Measurements from ENCODE around the gene GRID1.

Gene GRID1

DNA sequence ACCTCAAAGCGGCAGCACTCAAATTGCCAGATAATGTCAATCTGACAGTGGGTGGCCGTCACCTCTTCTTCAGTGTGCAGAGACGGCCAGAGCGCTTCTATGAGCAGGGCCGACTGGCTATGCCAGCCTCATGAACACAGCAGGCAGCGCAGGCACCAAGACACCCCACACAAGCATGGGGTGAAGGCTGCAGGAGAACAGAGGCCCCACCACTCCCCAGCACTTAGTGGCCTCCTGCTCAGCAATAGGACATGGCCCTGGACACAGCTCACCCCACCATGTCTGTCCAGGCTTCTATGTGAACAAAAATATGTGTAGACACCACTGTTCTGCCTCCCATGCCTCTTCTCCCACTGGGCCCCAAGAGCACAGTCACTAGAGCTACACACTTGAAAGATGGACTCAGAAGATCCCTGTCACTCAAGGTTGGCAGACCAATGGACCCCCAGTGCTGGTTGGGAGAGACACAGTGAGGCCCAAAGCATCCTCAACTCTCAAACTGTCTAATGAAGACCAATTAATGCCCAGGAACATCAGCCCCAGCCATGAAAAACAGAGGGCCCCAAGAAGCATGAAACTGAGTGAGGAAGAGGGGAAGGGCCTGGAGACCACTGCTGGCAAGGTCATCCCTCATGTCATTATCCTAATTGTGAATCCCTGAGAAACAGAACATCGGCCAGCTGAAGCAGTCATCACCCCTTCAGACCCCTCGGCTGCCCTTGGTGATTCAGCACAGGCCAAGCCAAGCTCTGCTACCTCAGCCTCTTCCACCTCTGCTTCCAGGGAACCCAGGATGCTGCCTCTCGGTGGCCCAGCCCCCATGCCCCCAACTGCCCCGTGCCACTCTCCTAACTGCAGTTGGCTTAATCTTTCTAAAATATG is 77.7 kb downstream of the GRID1 start:
- no peak for DNase-seq

DNA sequence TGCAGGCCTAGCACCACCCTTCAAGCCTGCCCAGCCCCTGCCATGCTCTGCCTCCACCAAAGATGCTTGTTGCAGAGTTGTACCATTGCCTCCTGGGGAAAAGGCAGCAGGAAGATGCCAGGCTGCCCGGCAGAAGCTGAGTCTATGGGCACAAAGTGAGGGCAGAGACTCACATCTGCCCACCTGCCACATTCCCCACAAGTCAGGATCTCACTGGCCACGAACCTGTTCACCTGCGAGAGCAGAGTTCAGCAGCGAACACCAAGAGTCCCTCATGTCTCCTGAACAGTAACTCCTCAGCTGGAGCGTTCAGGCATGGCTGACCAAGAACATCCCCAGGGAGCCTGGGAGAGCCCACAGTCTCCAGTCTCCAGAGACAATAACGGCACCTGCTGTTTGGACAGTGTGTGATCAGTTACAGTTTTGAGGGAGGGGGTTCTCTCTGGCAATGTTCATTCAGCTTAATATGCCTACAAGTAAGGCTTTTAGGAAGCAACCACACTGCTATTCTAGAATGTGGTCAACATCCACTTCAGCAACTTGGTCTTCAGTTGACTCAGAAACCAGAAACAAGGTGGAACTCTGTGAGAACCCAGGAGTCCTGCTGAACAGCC is 78.5 kb downstream of the GRID1 start:
- DNase-seq, result no peak

DNA sequence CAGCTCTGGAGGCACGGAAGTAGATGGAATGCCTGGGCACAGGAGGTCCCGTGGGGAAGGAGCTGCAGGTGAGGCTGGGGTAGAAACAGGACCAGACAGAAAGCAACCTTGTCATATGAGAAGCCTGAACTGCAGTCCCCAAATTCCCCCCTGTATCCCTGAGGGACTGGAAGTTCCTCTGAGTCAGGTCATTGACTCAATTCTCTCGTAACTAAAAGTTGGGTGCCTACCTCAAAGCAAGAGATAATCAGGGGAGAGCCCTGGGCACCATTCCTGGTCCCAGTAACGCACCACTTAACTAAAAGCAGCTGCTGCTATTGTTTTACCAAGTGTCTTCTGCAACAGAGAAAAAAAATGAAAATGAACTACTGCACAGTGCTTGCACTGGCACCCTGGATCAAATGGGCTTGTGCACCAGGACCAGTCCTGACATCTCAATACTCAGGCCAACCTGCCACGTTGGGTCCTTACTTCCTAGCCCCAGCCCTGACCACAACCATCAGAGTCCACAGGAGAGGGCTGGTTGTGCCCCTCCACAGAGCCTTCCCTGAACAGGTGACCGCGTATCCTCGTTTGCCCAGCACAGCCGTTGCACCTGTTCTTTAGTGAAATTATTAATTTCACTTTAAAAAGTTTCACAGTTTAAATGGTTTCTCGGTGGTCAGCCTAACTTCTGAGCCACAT is 79.3 kb downstream of the GRID1 start:
- DNase-seq, result no peak

DNA sequence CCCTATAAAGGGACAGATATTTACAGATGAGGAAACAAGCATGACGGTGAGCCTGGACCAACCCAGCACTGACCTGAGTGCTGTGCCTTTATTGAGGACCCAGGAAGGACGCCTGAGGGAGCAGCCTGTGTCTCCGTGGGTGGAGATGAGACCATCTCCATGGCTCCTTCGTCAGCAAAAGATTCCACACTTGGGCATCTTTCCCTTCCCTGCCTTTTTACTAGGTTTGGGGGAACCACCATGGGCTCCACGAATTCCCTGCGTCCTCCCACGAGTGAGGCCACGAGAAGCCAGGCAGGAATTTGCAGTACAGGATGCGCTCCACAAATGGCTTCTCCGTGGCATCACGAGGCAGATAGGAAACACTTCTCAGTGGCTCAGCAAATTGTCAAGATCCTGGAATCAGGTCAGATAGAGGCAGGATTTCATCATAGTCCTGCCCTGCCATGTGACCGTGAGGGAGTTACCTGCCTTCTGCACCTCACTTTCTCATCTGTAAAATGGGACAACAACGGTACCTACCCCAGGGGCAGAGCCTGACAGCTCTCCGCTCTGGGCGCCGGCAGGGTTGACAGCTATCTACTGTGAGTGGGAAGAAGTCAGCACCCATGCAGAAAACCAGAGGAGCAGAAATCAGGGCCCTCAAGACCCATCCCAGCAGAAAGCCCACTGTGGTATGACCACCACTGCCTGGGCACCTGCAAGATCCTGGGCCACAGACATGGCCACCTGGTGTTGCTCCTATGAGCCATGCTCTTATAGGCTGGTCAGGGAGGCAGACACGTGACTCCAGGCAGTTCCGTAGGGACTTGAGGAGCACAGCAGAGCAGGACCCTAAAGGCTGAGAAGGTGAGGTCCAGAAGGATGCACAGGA is 80.1 kb downstream of the GRID1 start:
- DNase-seq, result no peak

DNA sequence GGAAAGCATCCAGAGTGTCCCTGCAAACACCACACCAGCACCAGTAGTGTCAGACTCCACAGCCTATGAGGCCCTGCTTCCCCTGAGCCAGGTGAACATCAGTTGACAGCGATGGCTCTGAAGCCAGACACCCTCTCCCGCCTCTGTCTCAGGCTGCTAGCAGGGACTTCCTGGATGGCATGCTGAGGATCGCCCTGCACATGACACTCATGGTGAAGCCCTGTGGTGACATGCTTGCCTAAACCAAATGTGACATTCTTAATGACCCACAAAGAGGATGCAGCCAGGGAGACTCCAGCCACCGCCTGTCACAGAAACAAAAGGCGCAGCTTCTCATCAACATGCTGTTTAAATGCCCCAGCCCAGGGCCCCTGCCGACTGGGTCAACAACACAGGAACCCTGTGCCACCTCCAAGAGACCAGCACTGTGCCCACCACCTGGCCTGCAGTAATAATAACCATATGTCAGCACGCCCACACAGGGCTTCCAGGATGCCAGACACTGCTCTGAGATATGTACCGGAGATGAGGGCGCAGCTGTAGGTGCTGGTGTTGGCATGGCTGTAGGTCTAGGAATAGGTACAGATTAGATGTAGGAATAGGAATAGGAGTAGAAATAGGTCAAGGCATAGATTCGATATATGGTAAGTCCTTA is 81.3 kb downstream of the GRID1 start:
- no peak for DNase-seq

DNA sequence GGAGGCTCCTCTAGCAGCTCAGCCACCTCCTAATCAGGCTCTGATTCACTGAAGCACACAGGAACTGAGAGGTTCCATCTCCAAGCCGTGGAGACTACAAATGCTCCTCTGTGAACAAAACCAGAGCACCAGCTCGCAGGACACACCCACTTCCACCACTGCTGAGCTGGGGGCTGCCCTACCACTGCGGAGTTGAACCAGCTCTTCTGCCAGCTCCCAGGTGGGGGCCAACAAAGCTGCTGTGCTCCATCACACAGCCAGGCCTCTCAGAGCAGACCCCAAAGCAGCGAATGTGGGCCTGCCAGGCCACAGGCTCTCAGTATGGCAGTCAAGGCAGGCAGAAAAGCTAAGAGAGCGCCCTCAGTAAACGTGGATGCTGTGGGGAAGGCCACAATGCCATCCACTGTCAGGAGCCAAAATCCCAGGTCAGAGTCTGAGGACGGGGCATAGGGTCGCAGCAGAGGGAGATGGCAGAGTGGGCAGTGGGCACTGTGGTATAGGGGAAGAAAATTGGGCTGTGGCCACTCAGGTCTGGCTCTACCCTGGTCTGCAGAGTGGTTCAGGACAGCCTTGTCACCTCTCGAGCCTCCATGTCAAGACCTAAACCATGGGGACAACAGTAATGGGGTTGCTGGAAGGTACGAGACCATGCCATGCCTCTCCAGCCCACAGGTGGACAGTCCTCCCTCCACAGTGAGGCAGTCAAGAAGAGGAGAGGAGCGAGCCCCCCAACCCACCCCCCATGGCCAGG is 82.1 kb downstream of the GRID1 start:
- no peak for DNase-seq

DNA sequence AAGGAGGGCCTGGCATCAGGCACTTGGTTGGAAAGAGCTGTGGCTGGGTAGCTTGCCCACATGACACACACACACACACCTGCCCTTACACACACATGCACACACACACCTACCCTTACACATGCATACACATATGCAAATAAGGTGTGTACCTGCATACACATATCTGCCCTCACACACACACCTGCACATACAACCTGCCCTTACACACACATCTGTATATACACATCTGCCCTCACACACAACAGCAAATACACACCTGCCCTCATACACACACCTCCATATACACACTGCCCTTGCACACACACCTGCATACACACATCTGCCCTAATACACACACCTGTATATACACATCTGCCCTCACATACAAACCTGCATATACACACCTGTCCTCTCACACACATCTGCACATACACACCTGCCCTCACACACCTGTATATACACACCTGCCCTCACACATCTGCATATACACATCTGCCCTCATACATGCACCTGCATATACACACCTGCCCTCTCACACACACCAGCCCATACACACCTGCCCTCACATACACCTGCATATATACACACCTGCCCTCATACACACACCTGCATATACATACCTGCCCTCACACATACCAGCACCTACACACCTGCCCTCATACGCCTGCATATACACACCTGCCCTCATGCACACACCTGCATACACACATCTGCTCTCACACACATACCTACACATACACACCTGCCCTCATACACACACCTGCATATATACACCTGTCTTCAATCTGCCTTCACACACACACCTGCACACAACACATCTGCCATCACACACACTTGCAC is 82.9 kb downstream of the GRID1 start:
- DNase-seq, result no peak

DNA sequence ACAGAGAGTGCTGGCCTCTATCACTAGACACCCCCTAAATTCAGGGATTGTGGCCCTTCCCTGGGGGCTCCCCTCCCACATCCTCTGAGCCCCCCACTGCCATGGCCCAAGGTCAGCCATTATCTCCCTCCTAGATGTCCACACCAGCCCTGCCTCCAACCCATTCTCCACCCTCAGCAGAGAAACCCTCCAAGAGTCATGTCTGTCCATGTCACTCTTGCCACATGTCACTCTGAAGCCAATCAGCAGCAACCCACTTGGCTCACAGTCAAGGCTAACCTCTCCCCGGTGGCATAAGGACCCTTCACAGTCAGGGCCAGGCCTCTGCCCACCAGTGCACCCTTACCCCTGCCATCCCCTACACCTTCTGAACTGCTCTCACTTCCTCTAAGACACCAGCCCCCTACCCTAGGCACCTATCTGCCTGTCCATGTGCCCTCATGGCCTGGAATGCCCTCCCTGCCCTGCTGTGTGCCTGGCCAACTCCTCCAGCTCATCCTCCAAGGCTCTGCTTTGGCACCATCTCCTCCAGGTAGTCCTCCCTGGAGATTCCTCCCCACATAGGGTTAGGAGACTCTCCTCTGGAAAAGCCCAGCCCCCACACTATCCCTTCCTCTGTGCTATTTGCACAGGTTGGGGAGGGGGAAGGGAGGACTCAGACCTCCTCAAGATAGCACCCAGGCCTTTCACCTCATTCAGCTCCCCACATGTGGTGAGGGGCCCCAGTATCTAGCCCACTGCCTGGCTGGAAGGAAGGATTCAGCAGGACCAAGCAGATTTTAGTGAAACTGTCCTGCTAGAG is 83.7 kb downstream of the GRID1 start:
- DNase-seq, result no peak

DNA sequence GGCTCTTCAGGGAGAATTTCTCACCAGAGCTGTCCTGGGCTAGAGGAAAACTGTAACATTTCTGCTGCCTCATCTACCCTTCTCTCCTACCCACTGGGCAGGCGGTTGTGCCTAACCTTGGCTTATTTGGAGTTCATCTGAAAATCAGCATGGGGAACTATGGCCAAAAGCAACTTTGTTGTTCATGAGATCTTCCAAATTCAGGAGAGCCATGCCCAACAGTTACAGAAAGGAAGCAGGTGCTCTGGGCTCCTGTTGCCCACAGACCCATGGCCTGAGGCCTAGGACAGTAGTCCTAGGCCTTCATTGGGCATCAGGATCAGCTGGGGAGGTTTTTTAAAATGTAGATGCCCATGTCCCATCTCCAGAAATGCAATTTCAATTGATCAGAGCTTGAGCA is 85.2 kb downstream of the GRID1 start:
- DNase-seq, result no peak

DNA sequence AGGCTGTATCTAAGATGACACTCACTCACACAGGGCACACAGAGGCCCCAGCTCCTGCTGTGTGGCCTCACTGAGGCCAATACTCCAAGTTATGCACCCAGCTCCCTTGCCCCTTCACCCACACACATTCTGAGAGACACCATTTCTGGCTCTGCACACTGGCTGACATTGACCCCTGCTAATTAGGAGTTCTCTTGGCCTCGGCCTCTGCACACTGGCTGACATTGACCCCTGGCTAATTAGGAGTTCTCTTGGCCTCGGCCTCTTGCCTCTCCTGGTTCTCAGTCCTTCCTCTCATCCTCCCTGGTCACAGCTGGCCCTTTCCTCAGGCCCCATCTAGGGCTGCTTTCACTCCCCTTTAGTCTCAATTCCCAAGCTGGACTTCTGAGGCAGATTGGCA is 97.3 kb downstream of the GRID1 start:
- no peak for DNase-seq

DNA sequence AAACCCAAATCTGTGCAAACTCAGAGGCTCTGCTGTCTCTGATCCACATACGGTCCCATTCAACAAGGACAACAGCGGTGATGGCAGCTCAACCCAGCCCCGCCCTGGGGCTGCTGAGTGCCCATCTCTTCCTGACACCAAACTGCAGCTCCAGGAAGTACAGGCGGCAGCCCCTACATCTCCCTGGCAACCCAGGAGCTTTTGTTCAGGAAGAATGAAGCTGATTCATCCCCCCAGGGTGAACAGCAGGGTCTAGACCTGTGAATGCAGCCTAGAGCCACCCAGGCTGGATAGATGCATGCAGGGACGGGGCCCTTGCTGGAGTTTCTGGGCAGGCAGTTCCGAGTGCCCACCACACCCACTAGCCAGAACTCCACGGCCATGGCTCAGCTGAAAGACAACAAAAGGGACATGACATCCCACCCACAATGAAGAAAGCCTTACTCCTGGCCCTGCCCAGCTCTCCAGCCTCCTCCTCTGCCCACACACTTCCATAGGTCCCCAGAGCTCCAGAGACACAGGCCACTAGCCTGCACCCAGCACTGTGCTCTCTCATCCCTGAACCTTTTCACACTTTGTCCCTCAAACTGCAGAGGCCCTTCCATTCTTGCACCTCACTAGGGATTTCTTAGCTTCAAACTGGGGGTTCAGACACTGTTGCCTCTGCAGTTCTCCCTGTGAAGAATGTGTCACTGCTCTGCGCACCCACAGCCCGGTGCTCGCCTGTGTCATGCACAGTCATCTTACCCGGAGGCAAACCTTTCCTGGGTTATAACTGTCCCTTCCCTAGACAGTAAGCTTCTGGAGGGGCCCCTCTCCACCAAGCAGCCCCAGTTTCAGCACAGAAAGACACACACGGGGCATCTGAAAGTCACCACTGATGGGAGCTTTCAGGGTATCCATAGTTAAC is 99.1 kb downstream of the GRID1 start:
- no peak for DNase-seq

DNA sequence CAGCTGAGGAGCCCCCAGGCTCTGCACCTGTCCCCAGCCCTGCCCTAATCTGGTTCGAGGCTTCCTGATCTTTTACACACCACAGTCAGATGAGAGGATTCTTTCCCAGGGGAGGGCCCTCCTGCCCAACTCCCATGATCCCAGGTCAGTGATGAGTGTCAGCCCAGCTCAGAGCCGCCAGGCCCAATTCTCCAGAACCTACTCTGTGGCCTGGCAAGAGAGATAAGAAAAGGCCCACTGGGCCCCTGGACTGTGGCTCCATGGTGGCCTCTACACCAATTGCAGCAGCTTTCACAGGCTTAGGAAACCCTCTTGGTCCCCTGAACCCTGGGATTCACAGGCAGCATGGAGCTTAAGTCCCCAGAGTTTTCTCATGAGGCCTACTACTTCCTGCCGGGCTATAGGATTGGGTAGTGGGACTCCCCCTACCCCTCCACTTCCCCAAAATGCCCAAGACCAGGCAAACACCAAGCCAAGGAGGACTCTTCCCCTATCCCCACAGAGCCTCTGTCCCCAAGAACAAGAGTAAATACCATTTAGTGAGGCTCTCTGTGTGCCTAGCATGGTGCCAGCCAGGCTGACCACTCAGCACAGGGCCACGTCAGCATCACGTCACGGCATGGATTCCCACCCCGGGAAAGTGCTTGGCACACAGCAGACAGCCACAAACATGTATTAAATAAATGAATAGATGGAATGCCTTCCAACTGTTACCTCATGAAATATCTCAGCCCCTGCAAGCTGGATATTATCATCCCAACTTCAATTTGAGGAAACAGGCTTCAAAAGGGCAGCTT is 100.0 kb downstream of the GRID1 start:
- DNase-seq, result no peak

DNA sequence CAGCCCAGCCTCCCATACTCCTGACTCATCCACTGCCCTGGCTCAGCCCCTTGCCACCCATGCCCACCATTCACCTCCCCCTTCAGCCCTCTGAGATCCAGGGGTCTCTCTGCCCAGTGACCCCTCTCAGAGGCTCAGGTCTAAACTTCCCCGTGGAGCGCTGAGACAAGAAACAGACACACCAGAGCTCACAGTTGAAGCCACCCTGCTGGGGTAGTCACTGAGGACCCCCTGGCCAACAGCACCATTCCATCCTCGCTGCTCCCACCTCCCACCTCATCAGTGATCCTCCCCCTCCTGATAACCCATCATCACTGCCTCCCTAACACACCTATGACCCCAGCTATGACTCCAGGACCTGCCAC is 100.7 kb downstream of the GRID1 start:
- no peak for DNase-seq

DNA sequence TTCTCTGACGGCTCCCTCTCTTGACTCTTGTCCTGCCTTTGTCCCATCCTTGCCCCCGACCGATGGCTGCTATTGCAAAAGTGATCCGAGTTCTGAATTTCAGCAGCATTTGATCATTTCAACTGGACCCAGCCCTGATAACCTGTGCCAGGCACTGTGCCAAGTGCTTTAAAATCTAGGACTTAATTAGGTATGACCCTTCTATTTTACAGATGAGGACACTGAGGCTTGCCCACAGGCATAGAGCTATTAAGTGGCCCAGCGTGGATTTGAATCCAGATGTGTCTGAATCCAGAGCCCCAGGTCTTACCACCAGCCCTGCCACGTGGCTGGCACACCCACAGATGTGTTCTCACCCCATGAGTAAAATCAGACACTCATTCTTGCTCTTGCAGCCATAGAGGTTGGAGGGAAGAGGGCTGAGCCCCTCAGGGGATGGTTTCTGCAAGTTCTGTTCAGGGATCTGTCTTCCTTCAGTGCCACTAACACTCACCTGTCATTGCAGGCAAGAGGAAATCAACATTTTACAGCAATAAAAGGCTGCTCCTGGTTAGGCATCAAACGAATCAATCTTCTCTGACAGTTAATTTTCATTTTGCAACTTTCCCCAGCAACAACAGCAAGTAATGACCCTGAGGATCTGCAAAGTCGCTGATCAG is 101.2 kb downstream of the GRID1 start:
- no peak for DNase-seq

DNA sequence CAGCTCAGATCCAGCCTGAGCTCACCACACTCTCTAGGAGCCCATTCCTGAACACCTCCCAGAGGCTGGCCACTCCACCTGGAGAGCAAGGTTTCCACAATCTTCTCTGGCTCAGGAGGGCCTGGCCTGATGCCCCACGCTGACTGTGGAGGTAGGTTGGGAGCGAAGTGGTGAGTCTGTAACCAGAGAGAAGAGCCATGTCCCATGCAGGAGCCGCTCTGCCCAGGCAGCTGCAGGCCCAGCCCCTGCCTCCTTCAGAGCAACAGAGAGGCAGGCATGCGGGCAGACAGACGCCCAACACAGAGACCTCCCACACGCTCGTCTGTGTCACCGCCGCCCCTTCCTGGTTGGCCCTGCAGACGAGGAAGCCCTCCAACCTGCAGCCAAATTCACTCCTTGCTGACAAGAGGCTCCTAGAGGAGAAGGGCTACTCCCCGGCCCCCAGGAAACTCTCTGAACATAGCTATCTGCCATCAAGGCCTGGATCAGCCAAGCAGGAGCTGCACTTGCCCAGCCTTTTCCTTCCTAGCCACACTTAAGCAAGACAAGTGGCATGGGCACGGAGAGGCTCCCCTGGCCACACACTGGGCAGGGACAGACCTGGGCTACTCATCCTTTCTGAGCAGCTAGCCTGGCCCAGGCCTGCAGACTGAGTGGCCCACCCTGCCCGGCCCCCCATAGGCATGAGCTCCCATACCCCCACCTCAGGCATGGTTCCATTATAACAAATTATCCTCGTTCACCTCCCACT is 101.9 kb downstream of the GRID1 start:
- DNase-seq, result no peak

DNA sequence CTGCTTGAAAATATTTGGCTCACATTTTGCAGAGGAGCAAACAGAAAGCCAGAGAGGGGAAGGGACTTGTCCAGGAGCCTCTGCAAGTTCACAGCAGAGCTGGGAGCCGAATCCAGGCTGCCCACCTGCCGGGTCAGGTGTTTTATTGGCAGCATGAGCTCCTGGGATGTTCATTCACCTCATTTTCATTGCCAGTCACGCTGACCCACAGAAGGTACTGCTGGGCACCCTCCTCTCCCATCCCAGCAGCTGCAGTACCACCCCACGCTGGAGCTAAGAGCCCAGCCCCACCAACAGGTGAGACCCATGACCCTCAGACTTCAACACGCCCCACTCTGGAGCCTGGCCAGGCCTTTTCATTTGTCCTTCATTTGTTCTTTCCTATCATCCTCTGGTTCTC is 102.7 kb downstream of the GRID1 start:
- no peak for DNase-seq

DNA sequence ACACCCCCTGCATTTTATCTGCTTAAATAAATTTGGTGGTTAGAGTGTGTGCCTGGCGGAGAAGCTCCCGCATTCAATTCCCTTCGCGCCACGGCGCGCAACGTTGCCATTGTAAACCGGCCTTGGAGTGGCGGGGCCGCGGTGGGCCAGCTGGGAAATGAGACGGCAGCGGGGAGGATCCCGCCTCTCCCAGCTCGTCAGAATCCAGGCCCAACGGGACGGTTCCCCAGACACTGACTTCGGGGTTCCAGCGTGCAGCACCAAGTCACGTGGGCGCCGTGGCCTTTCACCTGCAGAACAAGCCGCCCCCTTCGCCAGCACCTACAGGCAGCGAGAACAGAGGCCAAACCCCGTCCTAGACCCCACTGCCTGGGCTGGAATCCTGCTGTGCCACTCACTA is 103.4 kb downstream of the GRID1 start:
- DNase-seq, result no peak
